CD14-positive monocyte (primary cell): ENCODE data around the gene SKA2. TPM values are rescaled to one million over a fixed set of nuclear protein-coding genes. Genes with fewer than 3 reads are reported as not detected.

Experiments
- DNase-seq, 3 donors: peaks; one replicate each; pipeline ENCODE4 v3.0.0-alpha.2; 2011 to 2022
- H2AFZ ChIP-seq: 2 replicates; pipeline ENCODE4 v1.6.0; 2012; ENCODE audit warnings: mild to moderate bottlenecking, low read depth, low read length, inconsistent platforms; ENCODE audit not compliant: insufficient read depth, poor library complexity, severe bottlenecking
- H3K27ac ChIP-seq, 2 donors: 1 replicate in 1 of 2; 2 replicates in 1 of 2; pipeline ENCODE4 v1.5.1; 2012 to 2013; ENCODE audit warnings: low read length in 2 of 2, control low read depth in 1 of 2, inconsistent platforms in 1 of 2, low read depth in 1 of 2, mild to moderate bottlenecking in 1 of 2
- H3K27me3 ChIP-seq, 2 donors: one replicate each; pipeline versions ENCODE4 v1.6.0 to v1.6.1; 2011 to 2013; ENCODE audit warnings: low read length in 2 of 2; ENCODE audit not compliant: control insufficient read depth in 2 of 2, insufficient read depth in 2 of 2
- H3K36me3 ChIP-seq, 2 donors: replicated peaks in 1 of 2; 1 replicate in 1 of 2; 2 replicates in 1 of 2; pipeline versions ENCODE4 v1.5.1 to v1.6.1; 2012 to 2013; ENCODE audit warnings: low read length in 2 of 2, control low read depth in 1 of 2, inconsistent platforms in 1 of 2, mild to moderate bottlenecking in 1 of 2; ENCODE audit not compliant: insufficient read depth in 2 of 2, control insufficient read depth in 1 of 2
- H3K4me1 ChIP-seq, 2 donors: 1 replicate in 1 of 2; 2 replicates in 1 of 2; pipeline versions ENCODE4 v1.5.1 to v1.6.1; 2012 to 2013; ENCODE audit warnings: low read length in 2 of 2, control low read depth in 1 of 2, inconsistent platforms in 1 of 2, mild to moderate bottlenecking in 1 of 2, moderate library complexity in 1 of 2; ENCODE audit not compliant: insufficient read depth in 2 of 2, control insufficient read depth in 1 of 2
- H3K4me2 ChIP-seq: replicated peaks from 2 replicates; pipeline ENCODE3; 2012; ENCODE audit warnings: low read length, moderate library complexity, mild to moderate bottlenecking; ENCODE audit not compliant: poor library complexity, severe bottlenecking; ENCODE audit errors: extremely low read depth
- H3K4me3 ChIP-seq, 3 experiments: fragments of 200-600 bp in 1 of 3; sonication (generic) in 1 of 3; replicated peaks in 1 of 3; 1 replicate in 2 of 3; 2 replicates in 1 of 3; pipeline ENCODE4 v1.5.1; 2011 to 2013; ENCODE audit warnings: low read length in 3 of 3, mild to moderate bottlenecking in 3 of 3, control low read depth in 2 of 3, low read depth in 2 of 3, inconsistent platforms in 1 of 3, moderate library complexity in 1 of 3
- H3K79me2 ChIP-seq: 2 replicates; pipeline ENCODE4 v1.6.0; 2012; ENCODE audit warnings: mild to moderate bottlenecking, control low read depth, inconsistent platforms, low read length, moderate library complexity; ENCODE audit not compliant: insufficient read depth
- H3K9ac ChIP-seq: 2 replicates; pipeline ENCODE4 v1.6.0; 2017; ENCODE audit warnings: low read length, mild to moderate bottlenecking; ENCODE audit not compliant: insufficient read depth, poor library complexity, severe bottlenecking
- H3K9me3 ChIP-seq, 2 donors: replicated peaks in 1 of 2; 1 replicate in 1 of 2; 2 replicates in 1 of 2; pipeline versions ENCODE4 v1.5.1 to v1.6.1; 2012 to 2013; ENCODE audit warnings: low read length in 2 of 2, control low read depth in 1 of 2; ENCODE audit not compliant: control insufficient read depth in 1 of 2, insufficient read depth in 1 of 2
- H4K20me1 ChIP-seq: 2 replicates; pipeline ENCODE4 v1.6.0; 2012; ENCODE audit warnings: mild to moderate bottlenecking, low read length, control low read depth, moderate library complexity; ENCODE audit not compliant: insufficient read depth
- H3K27ac Mint-ChIP-seq, 7 donors: one replicate each; pipeline ENCODE4 v1.8.0; 2020; ENCODE audit warnings: mild to moderate bottlenecking in 7 of 7, mixed read lengths in 7 of 7, moderate library complexity in 6 of 7, inconsistent platforms in 2 of 7
- H3K27me3 Mint-ChIP-seq, 3 donors: one replicate each; pipeline ENCODE4 v1.8.0; 2021 to 2022; ENCODE audit warnings: low read depth in 3 of 3, mild to moderate bottlenecking in 3 of 3, mixed read lengths in 3 of 3, moderate library complexity in 3 of 3, inconsistent platforms in 1 of 3
- H3K36me3 Mint-ChIP-seq, 2 donors: one replicate each; pipeline ENCODE4 v1.8.0; 2020; ENCODE audit warnings: mixed read lengths in 2 of 2, inconsistent platforms in 1 of 2, mild to moderate bottlenecking in 1 of 2
- H3K4me1 Mint-ChIP-seq: one replicate; pipeline ENCODE4 v1.8.0; 2020; ENCODE audit warnings: mild to moderate bottlenecking, mixed read lengths
- H3K4me3 Mint-ChIP-seq, 2 donors: one replicate each; pipeline ENCODE4 v1.8.0; 2020; ENCODE audit warnings: mild to moderate bottlenecking in 2 of 2, mixed read lengths in 2 of 2, moderate library complexity in 1 of 2
- H3K9me3 Mint-ChIP-seq, 7 donors: one replicate each; pipeline ENCODE4 v1.8.0; 2020 to 2022; ENCODE audit warnings: mixed read lengths in 7 of 7, mild to moderate bottlenecking in 6 of 7, moderate library complexity in 6 of 7, inconsistent platforms in 2 of 7
- WGBS: methylation state at CpG from one replicate; pipeline ENCODE4 v1.1.5; 2013; ENCODE audit warnings: missing lambda C conversion rate; ENCODE audit not compliant: insufficient coverage; 5-methylcytosine and 5-hydroxymethylcytosine counted together
- intact Hi-C, 2 donors: fragments of 100-400 bp; cut with micrococcal nuclease; formaldehyde crosslinking; loops; one replicate each; pipeline versions ENCODE4 v1.15.0 to v1.15.1; 2023
- polyA plus RNA-seq, 3 donors: library from polyadenylated mRNA; depleted of rRNA in 1 of 3; unstranded in 2 of 3; stranded (reverse) in 1 of 3; fragments of 300-500 nt in 2 of 3; fragments of >200 nt in 1 of 3; fragmentation: Illumina TruSeq in 2 of 3; gene quantifications; 1 replicate in 2 of 3; 2 replicates in 1 of 3; pipeline ENCODE4 v1.2.3, GENCODE V29; 2012 to 2021
- TF ChIP-seq, protein P1 (sequence below): fragments of 200-600 bp; IDR thresholded peaks from one replicate; pipeline ENCODE4 v1.8.0; 2022; ENCODE audit warnings: antibody characterized with exemption, mild to moderate bottlenecking

SKA2 gene
- polyA plus RNA-seq, 3 donors = 3.1 to 20.4 (median 19.2) TPM

DNA sequence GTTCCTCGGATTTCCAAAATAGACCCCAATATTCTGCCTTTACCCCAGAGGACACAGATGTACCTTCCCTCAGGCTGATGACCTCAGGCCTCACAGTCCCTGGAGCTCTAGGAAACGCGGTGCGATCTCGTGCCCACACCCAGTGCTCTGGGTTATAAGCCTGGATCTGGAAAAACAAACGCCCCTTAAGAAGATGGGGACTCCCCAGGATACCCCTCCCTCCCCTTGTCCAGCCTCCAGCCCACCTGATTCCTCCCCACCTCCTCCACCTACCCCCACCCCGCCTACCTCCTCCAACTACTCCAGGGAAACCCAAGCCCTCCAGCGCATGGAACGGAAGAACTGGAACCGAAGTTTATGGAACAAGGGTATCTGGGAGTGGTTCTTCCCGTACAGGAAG lies 19.7 kb upstream of the SKA2 start:
- Histone ChIP-seq H3K9ac (no peak overlapping the region), H3K4me1 (no peaks in the 10 kb centered on the region), H3K4me2 (no peak overlapping the region), H4K20me1 (no peaks in the 10 kb centered on the region), H2AFZ (no peak overlapping the region), H3K27me3 (no peaks in the 10 kb centered on the region), H3K36me3 (peaks cover 37 to 56% of the 10 kb centered on the region in 2 donors), H3K9me3 (peaks cover 0 to 6% of the 10 kb centered on the region in 2 donors), H3K27ac (no peak overlapping the region), H3K4me3 (no peak overlapping the region), H3K79me2 (peaks cover 56% of the 10 kb centered on the region)
- intact Hi-C loops = no loop called here
- WGBS = 100% methylated on average over 6 of the region's 11 CpGs
- Mint-ChIP-seq H3K9me3 (peaks cover 0 to 3% (median 2%) of the 10 kb centered on the region in 7 donors), H3K4me1 (no peaks in the 10 kb centered on the region), H3K36me3 (peaks cover 56 to 80% of the 10 kb centered on the region in 2 donors), H3K27me3 (no peaks in the 10 kb centered on the region), H3K27ac (peak overlapping the region in 2 of 7 donors; percentile 50 to 63), H3K4me3 (no peak overlapping the region)
- TF ChIP-seq, protein P1, sequence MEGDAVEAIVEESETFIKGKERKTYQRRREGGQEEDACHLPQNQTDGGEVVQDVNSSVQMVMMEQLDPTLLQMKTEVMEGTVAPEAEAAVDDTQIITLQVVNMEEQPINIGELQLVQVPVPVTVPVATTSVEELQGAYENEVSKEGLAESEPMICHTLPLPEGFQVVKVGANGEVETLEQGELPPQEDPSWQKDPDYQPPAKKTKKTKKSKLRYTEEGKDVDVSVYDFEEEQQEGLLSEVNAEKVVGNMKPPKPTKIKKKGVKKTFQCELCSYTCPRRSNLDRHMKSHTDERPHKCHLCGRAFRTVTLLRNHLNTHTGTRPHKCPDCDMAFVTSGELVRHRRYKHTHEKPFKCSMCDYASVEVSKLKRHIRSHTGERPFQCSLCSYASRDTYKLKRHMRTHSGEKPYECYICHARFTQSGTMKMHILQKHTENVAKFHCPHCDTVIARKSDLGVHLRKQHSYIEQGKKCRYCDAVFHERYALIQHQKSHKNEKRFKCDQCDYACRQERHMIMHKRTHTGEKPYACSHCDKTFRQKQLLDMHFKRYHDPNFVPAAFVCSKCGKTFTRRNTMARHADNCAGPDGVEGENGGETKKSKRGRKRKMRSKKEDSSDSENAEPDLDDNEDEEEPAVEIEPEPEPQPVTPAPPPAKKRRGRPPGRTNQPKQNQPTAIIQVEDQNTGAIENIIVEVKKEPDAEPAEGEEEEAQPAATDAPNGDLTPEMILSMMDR = no peak
- no peak for DNase-seq

DNA sequence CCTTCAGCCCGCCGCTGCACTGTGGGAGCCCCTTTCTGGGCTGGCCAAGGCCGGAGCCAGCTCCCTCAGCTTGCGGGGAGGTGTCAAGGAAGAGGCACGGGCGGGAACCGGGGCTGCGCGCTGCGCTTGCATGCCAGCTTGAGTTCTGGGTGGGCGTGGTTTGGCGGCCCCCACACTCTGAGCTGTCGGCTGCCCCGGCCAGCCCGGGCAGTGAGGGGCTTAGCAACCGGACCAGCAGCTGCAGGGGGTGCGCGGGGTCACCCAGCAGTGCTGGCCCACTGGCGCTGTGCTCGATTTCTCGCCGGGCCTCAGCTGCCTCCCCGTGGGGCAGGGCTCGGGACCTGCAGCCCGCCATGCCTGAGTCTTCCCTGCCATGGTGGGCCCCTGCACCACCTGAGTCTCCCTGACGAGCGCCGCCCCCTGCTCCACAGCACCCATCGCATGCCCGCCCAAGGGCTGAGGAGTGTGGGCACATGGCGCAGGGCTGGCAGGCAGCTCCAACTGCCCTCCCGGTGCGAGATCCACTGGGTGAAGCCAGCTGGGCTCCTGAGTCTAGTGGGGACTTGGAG lies 17.5 kb upstream of the SKA2 start:
- WGBS = 99% methylated on average over 22 of the region's 33 CpGs
- Mint-ChIP-seq H3K4me3 (no peak overlapping the region), H3K9me3 (peaks cover 0 to 3% (median 2%) of the 10 kb centered on the region in 7 donors)

More for the DNA sequence above, 17.5 kb upstream of the SKA2 start:
- H3K4me2 ChIP-seq = no peak overlapping the region
- H3K36me3 Mint-ChIP-seq = peaks cover 48 to 72% of the 10 kb centered on the region in 2 donors
- no peaks in the 10 kb centered on the region for H3K27me3 ChIP-seq
- no peak overlapping the region for H3K9ac ChIP-seq
- H3K27me3 Mint-ChIP-seq = no peaks in the 10 kb centered on the region
- no peak overlapping the region for H3K27ac Mint-ChIP-seq
- peaks cover 41 to 57% of the 10 kb centered on the region in 2 donors for H3K36me3 ChIP-seq
- peaks cover 67% of the 10 kb centered on the region for H3K79me2 ChIP-seq
- peaks cover 3% of the 10 kb centered on the region in 2 donors for H3K4me1 ChIP-seq
- H2AFZ ChIP-seq = no peak overlapping the region
- H3K4me3 ChIP-seq = no peak overlapping the region
- no peak for DNase-seq
- intact Hi-C loops = no loop called here
- no peaks in the 10 kb centered on the region for H4K20me1 ChIP-seq
- TF ChIP-seq, protein P1 = no peak
- peaks cover 0 to 6% of the 10 kb centered on the region in 2 donors for H3K9me3 ChIP-seq
- no peak overlapping the region for H3K27ac ChIP-seq
- H3K4me1 Mint-ChIP-seq = peaks cover 4% of the 10 kb centered on the region
